GM12872 (cell line): ENCODE measurements around the gene TSEN54.

Experiments
- CTCF ChIP-seq: IDR thresholded peaks from 3 replicates; pipeline ENCODE4 v1.5.1; 2011; ENCODE audit warnings: low read depth, mild to moderate bottlenecking, low read length, moderate library complexity; ENCODE audit not compliant: insufficient read depth

The TSEN54 gene

GRCh38 chr17:75561927-75562603 lies 45.7 kb downstream of the TSEN54 start:
- TF ChIP-seq CTCF: no peak

GRCh38 chr17:75563063-75563758 lies 46.9 kb downstream of the TSEN54 start:
- TF ChIP-seq CTCF: no peak

- TF ChIP-seq CTCF: no peak
Observed at GRCh38 chr17:75564195-75564594, 47.9 kb downstream of the TSEN54 start.

GRCh38 chr17:75565066-75565465 lies 48.7 kb downstream of the TSEN54 start:
- no peak for TF ChIP-seq CTCF

- no peak for TF ChIP-seq CTCF
Observed at GRCh38 chr17:75565618-75566017, 49.3 kb downstream of the TSEN54 start.

- no peak for TF ChIP-seq CTCF
Observed at GRCh38 chr17:75566416-75566815, 50.1 kb downstream of the TSEN54 start.

- TF ChIP-seq CTCF: no peak
Observed at GRCh38 chr17:75566834-75567233, 50.5 kb downstream of the TSEN54 start.
